HG02973 (cell line): ENCODE results near the gene BRSK2.

Experiments
- ATAC-seq: cut with Tn5 transposase; IDR thresholded peaks from one replicate; pipeline ENCODE4 v1.9.1; 2021; ENCODE audit warnings: moderate library complexity; ENCODE audit not compliant: unreplicated experiment

The BRSK2 gene

DNA sequence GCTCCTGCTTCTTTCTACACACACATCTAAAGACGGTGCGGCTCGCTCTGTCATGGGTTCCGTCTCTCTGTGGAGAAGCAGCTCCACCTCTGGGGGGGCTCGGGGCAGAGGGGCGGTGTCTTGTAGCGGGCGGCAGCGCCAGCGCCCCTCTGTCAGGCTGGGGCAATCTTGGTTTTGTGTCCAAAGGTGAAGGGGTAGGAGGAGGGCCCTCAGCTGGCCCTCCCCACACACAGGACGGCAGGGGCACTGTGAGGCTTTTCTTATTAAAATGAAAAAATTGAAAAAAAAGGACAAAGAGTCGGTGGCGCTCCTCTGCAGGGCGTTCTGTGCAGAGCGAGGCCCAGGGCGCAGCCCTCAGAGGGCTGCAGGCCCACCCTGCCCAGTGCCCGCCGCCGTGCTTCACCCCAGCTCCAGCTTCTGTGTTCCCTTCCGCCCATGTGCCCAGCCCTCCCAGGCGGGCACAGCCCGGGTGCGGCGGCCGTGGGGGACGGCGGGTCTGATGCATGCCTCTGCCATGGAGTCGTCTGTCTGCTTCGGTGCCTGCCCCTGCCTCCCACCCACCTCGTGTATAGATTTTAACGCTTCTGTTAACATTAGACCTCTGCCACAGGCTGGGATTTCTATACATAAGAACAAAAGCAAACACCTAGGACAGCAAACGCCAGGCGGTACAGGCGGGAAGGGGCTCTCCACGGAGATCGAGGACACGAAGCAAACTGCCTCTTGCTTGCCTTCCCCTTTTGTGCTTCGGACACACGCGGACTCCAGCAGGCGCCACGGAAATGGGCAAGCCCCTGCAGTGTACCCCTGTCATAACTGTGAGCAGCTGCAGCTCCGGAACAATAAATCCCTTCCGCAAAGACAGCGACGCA, 72.3 kb downstream of the BRSK2 start:
- no peak for ATAC-seq

DNA sequence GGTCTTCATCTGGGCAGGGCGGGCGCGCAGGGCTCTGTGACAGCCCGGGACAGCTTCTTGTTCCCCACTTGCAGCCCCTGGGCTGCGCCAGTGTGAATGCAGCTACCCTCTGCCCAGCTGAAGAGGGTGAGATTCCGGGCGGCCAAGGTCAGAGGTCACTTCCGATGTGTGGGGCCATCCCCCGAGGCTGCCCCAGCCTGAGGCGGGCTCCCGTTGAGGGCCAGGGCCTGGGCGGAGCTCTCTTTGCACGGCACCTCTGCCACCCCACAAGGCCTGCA, 72.9 kb downstream of the BRSK2 start:
- ATAC-seq: no peak

DNA sequence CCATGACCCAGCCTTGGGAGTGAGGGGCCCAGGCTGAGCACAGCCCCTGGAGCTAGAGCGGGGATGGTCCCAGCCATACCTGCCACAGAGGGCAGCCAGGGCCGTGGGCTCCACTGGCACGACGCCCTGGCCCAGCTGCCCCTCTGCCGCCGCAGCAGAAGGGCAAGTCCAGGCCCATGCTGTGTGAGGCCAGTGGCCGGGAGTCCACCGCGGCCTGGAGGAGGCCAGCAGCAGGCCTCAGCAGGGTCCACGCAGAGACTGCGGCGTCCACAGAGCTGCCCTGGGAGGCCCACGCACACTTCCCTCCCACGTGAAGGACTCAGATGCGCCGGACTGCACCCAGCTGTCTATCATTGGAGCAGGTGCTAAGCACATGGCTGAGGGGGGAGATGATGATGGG, 73.3 kb downstream of the BRSK2 start:
- ATAC-seq: no peak

DNA sequence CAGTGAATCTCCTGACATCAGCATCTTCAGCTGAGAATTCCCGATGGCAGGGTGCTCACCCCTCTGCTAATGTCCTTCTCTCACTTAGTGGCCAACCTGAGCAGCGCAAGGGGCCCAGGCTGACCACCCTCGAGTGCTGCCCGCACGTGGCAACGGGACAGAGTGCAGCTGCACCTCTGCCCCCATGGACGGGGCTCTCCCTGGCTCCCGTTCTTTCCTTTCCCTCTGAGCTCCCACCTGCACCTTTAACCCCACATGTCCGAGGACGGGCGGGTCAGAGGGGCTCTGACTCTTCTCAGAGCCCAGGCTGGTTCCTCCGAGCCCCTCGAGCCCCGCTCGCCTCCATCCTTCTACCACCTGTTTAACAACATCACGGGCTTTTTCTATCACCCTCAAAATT, 77.0 kb downstream of the BRSK2 start:
- no peak for ATAC-seq

DNA sequence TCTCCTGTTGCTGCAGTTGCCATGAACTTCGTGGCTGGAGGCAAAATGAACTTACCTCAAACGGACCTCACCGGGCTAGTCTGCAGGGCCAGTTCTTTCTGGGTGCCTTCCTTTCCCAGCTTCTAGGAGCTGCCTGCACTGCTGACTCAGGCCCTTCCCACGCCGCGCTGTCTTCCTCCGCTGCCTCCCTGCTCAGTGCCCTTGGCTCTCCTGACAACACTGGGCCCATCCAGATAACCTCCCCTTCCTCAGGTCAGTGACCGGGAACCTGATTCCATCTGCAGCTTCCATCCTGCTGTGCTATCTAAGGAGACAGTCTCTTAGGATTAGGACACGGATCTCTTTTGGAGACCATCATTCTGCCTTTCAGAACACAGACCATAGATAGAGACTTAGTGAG, 77.5 kb downstream of the BRSK2 start:
- no peak for ATAC-seq

DNA sequence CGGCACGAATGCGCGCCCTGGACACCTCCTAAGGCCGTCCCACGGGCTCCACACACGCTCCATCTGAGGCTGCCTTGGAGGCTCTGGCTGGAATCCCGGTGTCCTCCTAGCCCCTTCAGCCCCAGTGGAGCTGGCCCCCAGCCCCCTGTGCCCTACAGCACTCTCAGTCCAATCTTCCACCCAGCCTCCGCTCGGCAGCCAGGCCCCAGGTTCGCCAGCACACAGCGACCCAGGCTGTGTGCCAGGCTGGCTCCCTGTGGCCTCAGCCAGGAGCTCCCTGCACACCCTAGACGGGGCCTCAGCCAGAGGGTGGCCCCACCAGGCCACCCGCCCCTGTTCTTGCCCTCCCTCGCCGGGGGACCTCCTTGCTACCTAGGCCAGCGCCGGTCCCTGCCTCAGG, 78.3 kb downstream of the BRSK2 start:
- ATAC-seq: no peak

DNA sequence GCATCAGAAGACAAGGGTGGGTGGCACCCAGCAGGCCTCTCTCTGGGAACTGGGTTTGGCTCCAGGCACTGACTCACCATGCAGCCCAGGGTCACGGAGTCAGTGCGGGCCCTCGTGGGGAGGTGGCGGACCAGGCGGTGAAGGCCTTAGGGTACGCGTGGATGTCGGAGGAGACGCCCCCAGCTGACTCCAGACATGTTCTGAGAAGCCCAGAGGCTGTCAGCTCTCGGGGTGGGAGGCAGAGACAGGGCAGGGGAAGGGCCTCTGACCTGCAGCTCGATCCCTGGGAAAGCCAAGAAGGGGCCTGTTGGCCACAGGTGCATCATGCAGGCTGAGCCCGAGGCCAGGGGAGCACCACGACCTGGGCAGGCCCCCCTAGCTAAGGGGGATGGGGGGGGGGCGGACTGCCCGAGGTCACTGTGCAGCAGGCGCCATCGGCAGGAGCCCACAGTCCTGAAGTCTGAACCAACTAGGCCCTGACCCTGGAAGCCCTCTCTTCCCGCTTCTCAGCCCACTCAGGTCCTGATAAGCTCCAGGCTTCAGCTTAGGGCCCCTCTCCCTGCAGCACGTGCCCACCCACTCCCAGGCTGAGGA, 78.8 kb downstream of the BRSK2 start:
- no peak for ATAC-seq

DNA sequence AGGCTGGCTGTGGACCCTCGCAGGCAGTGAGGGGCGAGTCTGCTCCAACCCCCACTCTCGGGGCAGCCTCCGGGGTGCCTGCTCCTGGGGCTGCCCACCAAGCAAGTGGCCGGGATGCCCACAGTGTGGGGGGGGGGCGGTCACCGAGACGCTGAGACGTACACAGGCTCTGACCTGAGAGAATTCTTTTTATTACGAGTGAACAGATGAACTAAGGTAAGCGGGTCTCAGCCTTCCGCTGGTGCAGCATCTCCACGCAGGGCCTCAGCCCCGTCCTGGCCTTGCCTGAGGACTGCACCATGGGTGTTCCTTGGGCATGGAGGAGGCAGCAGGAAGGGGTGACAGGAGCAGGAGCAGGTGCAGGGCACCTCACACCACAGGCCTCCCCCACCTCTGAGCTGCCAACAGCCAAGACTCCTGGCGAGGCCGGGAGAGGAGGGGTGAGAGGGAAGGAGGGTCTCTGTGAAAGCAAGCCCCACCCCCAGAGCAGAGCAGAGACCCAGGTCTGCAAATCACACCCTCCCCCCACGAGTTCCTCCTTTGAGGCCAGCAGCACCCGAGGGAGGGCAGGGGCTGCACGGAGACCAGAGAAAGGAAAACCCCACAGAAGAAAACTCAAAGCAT, 79.7 kb downstream of the BRSK2 start:
- ATAC-seq: no peak

DNA sequence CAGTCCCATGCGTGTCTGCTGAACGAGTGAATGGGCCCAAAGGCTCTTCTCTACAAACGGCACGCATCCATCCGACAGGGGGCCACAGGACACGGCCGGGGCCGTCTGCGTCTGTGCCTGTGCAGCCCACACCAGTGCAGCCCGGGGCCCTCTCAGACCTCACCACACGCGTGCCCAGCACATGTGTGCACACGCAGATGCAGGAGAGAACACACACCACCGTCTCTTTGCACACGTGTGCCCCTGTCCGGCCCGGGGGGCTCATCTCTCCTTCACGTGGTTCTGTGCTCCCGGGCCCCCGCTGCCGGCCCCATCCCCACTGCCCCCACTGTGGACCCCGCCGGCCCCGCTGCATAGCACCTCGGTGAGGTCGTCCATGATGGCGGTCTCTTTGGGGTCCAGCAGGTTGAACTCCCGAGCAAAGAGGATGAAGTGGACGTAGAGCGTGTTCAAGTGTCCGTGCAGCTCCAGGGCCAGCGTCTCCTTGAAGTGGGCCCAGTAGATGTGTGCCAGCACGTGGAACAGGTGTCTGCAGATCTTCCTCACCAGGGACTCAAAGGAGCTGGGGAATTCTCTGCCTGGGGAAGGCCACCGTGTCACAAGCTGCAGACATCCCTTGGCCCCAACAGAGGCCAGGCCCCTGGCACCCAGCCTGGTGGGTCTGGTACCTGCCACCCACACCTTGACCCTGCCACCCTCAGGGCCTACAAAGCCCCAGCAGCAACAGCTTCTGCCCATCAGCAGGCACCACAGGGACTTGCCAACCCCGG, 80.4 kb downstream of the BRSK2 start:
- ATAC-seq: no peak

DNA sequence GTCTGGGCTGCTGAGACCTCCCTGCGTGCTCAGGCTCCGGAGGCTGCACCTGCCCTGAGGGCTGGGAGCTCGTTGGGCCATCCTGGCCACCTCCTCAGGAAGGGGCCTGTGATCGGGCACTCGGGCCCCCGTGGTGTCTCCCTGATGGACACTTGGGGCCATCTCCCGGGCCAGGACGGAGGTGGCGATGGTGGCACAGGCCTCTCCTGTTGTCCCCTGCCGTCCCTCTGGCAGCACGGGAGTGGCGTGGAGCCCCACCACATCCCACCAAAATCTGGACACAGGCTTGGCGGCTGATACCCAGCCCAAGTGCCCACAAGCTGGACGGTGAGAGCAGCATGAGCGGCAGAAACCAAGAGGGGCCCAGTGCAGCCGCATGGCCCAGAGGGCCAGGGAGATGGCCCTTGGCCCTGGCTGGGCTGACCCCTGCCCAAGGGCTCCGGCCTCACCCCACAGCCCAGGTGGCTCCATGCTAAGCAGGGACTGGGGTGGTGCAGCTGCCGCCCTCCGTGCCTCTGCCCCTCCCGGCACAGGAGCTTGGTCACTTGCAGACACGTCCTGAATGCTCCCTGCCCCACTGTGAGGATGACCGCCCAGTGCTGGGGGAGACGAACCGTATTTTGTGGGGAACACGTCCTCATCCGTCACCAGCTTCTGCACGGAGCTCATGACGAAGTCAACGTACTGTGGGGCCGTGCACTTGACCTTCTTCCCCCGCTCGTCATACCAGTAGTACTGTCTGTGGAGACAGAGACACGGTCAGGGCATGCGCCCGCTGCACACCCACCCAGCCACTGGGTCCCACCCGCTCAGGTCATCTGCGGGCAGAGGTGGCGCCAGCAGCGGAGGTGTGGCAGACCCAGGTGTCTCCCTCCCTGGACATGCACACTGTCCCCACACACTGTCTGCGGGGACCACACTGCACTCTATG, 81.2 kb downstream of the BRSK2 start:
- ATAC-seq: no peak

DNA sequence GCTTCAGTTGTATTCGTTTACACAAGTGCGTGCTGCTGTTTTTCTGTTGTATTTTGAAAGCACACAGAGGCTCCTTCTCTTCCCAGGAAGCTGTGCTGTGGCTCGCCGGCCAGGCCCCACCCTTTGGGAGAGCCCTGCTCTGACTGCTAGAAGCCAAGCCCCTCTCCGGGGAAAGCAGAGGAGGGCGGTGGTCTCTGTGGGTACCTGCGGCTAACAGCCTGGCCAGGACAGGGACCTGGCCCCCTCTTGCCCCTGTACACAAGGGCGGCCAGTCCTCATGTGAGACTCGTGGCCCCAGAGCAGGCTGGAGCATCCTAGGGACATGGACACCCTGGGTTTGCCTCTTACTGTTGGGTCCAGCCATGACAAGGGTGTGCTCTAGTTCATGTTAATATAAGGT, 82.0 kb downstream of the BRSK2 start:
- no peak for ATAC-seq

DNA sequence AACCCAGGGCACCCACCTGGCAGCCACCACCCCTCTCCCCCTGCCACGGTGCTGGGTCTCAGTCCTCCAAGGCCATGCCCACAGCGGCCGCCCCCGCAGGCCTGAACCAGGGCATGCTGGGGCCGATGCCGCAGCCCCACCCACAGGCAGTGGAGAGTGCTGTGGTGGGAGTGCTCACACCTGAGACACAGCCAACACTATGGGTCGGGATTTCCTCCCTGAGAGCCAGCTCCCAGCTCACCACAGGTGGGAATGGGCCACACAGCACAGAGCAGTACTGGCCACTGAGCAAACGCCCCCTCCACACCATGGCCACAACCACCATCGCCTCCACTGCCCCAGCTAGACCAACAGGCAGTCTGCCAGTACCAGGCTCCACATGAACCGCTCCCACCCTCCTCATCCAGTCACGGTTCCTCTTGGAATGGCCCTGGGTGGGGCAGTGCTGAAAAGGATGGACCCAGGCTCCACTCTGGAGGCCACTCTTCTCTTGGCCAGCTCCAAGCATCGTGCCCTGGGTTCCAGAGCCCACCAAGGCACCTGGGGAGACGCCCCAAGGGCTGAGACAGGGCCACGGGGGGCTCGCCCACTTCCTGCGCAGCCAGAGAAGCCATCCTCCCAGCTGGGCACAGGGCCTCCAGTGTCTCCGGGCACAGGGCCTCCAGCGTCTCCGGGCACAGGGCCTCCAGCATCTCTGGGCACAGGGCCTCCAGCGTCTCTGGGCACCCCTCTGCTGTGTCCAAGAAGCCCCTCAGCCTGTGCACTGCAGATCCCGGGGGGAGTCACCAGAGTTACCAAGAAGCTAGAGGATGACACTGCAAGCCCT, 82.7 kb downstream of the BRSK2 start:
- ATAC-seq: no peak

DNA sequence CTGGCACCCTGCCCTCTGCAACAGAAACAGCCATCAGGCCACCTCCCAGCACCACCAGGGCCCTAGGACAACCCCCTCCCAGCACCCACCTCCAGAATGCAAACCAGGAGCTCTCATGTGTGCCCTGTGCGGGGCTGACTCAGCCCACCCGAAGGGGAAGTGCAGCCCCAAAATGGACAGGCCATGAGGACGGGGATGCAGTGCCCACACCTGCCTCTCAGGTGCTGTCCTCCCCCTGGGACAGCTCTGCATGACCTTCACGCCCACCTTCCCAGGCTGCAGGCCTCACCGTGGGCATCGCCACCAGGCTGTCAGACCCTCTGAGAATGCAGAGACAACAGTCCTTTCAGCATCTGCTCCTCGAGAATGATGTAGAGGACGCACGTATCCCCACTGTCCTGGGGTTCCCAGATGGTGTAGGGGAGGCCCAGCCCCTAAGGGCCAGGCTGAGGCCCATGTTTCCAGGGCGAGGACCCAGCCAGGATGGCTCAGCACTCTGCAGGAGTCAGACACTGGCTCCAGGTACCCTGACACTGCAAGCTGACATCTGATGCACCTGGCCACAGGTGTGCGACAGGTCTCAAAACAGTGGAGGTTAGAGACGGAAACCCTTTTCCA, 83.4 kb downstream of the BRSK2 start:
- ATAC-seq: no peak

DNA sequence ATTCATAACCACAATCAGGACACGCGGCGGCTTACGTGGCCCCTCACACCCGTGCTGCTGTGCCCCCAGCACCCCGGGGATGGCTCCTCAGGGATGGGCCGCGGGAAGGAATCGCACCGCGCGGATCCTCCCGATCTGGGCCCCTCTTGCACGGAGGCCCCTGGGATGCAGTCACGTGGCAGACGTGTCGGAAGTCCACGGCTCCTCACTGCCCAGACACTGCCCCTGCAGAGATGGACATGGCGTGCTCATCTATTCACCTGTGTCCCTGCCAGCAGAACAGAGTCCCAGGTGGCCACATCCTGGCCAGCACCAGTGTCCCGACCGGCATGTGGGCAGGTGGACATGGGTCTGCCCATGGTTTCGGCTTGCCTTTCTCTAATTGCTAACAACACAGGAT, 84.1 kb downstream of the BRSK2 start:
- no peak for ATAC-seq

DNA sequence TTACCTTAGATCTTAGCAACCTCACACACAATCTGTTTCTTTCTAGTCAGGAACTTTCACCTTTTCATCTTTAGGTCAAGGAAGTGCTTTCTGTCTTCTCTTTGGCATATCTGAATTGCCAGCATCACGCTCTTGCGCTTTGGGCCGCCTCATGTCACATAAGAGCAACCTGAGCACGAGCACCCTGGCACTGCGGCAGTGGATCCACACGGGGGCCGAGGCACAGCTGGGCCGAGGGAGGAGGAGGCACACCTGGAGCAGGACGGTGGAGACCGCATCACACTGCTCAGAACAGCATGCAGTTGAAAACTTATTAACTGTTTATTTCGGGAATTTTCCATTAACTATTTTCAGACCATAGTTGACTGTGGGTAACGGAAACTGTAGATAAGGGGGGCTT, 86.1 kb downstream of the BRSK2 start:
- no peak for ATAC-seq

DNA sequence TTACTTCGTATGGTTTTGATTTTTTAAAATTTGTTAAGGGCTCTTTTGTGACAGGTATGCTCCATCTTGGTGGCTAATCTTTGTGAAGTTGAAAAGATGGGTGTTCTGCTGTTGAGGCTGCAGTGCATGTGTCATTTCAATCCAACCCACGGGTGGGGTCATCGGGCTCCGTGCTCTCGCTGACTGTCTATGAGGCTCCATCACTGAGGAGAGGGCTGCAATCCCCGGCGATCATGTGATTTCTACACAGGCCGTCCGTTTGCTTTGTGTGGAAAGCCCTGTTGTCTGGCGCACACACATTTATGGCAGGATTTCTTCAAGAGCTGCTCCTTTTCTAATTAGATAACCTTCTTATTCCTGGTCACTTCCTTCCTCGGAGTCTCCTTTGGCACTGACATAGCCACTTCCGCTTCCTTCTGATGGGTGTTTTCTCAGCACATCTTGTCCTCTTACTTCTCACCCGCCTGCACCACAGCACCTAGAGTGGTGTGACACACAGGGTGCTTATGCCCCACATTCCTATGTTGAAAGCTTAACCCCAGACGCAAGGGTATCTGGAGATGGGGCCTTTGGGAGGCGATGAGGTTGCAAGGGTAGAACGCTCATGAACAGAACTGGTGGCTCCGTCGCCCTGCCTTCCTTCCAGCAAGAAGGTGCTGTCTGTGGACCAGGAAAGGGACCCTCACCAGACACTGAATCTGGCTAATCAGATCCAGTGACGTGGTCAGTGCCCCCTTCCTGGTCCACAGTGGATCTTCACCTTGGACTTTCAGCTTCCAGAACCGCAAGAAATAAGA, 87.4 kb downstream of the BRSK2 start:
- no peak for ATAC-seq

DNA sequence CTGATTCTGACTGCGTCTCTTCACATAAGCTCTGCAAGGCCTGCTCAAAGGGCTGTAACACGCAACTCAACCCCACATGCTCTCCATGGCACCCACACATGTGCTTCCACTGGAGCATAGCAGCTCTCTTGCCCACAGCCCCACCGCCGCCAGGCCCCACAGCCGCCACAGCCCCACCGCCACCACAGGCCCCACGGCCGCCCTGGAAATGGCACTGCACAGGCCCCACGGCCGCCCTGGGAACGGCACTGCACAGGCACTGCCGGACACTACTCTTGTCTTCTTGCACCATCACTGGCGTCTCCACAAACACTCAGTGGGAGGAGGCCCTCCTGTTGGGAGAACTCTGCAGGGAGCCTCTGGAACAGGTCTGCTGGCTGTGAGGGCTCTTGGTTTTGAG, 88.3 kb downstream of the BRSK2 start:
- no peak for ATAC-seq

DNA sequence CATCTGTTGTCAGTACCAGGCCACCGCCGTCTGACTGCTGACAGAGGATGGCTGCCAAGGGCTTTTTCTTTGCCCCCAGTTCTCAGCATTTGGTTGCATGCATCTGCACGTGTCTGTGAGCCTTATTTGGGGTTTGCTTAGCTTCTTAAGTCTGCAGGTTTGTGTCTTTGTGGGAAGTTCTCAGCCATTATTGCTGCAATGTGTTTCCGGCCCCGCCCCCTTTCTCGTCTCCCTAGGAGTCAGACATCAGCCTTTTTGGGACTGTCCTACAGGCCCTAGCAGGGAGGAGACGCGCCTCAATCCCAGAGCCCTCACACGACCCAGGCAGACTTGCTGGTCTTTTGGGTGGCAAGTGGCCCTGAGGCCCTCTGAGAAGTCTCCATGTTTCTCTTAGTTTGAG, 88.8 kb downstream of the BRSK2 start:
- ATAC-seq: no peak
